HepG2 (cell line): ENCODE data around the gene GRB10.

ENCODE experiments used
- CTCF ChIP-seq: sonication (generic); formaldehyde crosslinking; IDR thresholded peaks from 2 replicates; pipeline ENCODE4 v1.5.0; 2020; ENCODE audit warnings: mild to moderate bottlenecking, missing genetic modification reagents, moderate library complexity
- GTF2F1 ChIP-seq: fragments of 150-350 bp; IDR thresholded peaks from 2 replicates; pipeline ENCODE4 v1.6.1; 2014; ENCODE audit warnings: low read length
- MAFK ChIP-seq, 2 experiments: IDR thresholded peaks in 1 of 2; conservative IDR thresholded peaks in 1 of 2; 2 replicates each; pipeline ENCODE4 v1.6.1; 2011; ENCODE audit warnings: improper control_type of control experiment in 2 of 2, low read length in 2 of 2
- MXI1 ChIP-seq: IDR thresholded peaks from 3 replicates; pipeline ENCODE4 v1.6.1; 2012; ENCODE audit warnings: low read depth, low read length, inconsistent platforms, borderline replicate concordance
- NFE2L1 ChIP-seq: sonication (generic); formaldehyde crosslinking; IDR thresholded peaks from 2 replicates; pipeline ENCODE4 v1.4.0; 2020; ENCODE audit warnings: missing genetic modification reagents, mild to moderate bottlenecking, borderline replicate concordance
- POLR2A ChIP-seq, 2 experiments: IDR thresholded peaks; 2 replicates each; pipeline ENCODE4 v1.6.1; 2011; ENCODE audit warnings: low read depth in 2 of 2, low read length in 2 of 2, mild to moderate bottlenecking in 1 of 2, moderate library complexity in 1 of 2; ENCODE audit not compliant: insufficient read depth in 1 of 2
- SOX5 ChIP-seq: IDR thresholded peaks from 2 replicates; pipeline ENCODE4 v1.6.1; 2016; ENCODE audit warnings: borderline replicate concordance
- TARDBP ChIP-seq: sonication (generic); formaldehyde crosslinking; IDR thresholded peaks from 2 replicates; pipeline ENCODE4 v1.8.0; 2022; ENCODE audit warnings: mild to moderate bottlenecking, missing genetic modification reagents
- TBL1XR1 ChIP-seq: fragments of 150-350 bp; IDR thresholded peaks from 2 replicates; pipeline ENCODE4 v1.6.1; 2014; ENCODE audit warnings: borderline replicate concordance, low read length; ENCODE audit not compliant: partially characterized antibody
- ZBTB26 ChIP-seq: IDR thresholded peaks from 2 replicates; pipeline ENCODE4 v1.6.1; 2016; ENCODE audit warnings: missing compliant biosample characterization, missing genetic modification reagents, borderline replicate concordance
- ZBTB3 ChIP-seq: sonication (generic); formaldehyde crosslinking; IDR thresholded peaks from 2 replicates; pipeline ENCODE4 v1.4.0; 2020; ENCODE audit warnings: low read depth, mild to moderate bottlenecking, moderate library complexity, missing genetic modification reagents, borderline replicate concordance
- ZSCAN29 ChIP-seq: sonication (generic); formaldehyde crosslinking; conservative IDR thresholded peaks from 2 replicates; pipeline ENCODE4 v1.4.0; 2020; ENCODE audit warnings: mild to moderate bottlenecking, missing genetic modification reagents
- ZZZ3 ChIP-seq: sonication (generic); formaldehyde crosslinking; IDR thresholded peaks from 2 replicates; pipeline ENCODE4 v1.4.0; 2020; ENCODE audit warnings: missing genetic modification reagents, mild to moderate bottlenecking, borderline replicate concordance

GRCh38 chr7:50785346-50785745 lies 2.6 kb upstream of the GRB10 start:
- TF ChIP-seq SOX5 (no peak), ZZZ3 (CRISPR knock-in tag) (no peak), NFE2L1 (no peak), TARDBP (CRISPR knock-in tag) (no peak), CTCF (no peak), TBL1XR1 (no peak), MAFK (conservative IDR thresholded peaks at IDR 0.05 in 1 of 2, IDR thresholded peaks at IDR 0.05 in 1 of 2; ENCODE audit: low read length in 2 of 2) (no peak), MXI1 (no peak), ZSCAN29 (CRISPR knock-in tag) (no peak), GTF2F1 (no peak), ZBTB26 (CRISPR knock-in tag) (no peak), POLR2A (IDR thresholded peaks at IDR 0.05; ENCODE audit: insufficient read depth in 1 of 2, low read depth in 2 of 2, low read length in 2 of 2) (no peak), ZBTB3 (CRISPR knock-in tag) (no peak)
